ENCODE results near the gene HINFP.
A peak's percentile ranks its signal among the peaks of the same experiment; 100 is the strongest.

DNA sequence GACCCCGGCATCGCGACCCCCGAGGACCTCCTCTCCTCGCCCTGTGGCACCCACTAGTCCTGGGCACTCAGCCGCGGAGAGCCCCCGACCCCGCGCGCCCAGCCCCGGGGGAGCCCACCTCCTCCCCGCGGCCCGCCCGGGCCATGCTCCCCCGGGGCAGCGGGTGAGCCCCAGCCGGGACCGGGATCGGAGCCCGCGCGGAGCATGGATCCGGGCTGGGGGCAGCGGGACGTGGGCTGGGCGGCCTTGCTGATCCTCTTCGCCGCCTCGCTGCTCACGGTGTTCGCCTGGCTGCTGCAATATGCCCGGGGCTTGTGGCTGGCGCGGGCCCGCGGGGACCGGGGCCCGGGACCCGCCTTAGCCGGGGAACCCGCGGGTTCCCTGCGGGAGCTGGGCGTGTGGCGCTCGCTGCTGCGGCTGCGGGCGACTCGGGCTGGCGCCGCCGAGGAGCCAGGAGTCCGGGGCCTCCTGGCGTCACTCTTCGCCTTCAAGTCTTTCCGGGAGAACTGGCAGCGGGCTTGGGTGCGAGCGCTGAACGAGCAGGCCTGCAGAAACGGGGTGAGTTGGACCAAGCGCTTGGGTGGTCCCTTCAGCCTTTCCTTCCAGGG is 13.7 kb upstream of the HINFP start:
- TF ChIP-seq RAD21 (conservative IDR thresholded peaks at IDR 0.05) = no peak
- TF ChIP-seq, protein P1, sequence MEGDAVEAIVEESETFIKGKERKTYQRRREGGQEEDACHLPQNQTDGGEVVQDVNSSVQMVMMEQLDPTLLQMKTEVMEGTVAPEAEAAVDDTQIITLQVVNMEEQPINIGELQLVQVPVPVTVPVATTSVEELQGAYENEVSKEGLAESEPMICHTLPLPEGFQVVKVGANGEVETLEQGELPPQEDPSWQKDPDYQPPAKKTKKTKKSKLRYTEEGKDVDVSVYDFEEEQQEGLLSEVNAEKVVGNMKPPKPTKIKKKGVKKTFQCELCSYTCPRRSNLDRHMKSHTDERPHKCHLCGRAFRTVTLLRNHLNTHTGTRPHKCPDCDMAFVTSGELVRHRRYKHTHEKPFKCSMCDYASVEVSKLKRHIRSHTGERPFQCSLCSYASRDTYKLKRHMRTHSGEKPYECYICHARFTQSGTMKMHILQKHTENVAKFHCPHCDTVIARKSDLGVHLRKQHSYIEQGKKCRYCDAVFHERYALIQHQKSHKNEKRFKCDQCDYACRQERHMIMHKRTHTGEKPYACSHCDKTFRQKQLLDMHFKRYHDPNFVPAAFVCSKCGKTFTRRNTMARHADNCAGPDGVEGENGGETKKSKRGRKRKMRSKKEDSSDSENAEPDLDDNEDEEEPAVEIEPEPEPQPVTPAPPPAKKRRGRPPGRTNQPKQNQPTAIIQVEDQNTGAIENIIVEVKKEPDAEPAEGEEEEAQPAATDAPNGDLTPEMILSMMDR (IDR thresholded peaks at IDR 0.05; ENCODE audit: poor library complexity, severe bottlenecking) = no peak
- TF ChIP-seq TAF1 (IDR thresholded peaks at IDR 0.05; ENCODE audit: low read depth) = no peak
- no peak for TF ChIP-seq POLR2AphosphoS5 (IDR thresholded peaks at IDR 0.05)
- no peak for TF ChIP-seq EP300 (conservative IDR thresholded peaks at IDR 0.05; ENCODE audit: poor library complexity, severe bottlenecking)
- no peak for TF ChIP-seq SMC3 (conservative IDR thresholded peaks at IDR 0.05; ENCODE audit: poor library complexity)
- peak; percentile 59 for TF ChIP-seq MXI1 (conservative IDR thresholded peaks at IDR 0.05; ENCODE audit: poor library complexity, severe bottlenecking)
- TF ChIP-seq, protein P2, sequence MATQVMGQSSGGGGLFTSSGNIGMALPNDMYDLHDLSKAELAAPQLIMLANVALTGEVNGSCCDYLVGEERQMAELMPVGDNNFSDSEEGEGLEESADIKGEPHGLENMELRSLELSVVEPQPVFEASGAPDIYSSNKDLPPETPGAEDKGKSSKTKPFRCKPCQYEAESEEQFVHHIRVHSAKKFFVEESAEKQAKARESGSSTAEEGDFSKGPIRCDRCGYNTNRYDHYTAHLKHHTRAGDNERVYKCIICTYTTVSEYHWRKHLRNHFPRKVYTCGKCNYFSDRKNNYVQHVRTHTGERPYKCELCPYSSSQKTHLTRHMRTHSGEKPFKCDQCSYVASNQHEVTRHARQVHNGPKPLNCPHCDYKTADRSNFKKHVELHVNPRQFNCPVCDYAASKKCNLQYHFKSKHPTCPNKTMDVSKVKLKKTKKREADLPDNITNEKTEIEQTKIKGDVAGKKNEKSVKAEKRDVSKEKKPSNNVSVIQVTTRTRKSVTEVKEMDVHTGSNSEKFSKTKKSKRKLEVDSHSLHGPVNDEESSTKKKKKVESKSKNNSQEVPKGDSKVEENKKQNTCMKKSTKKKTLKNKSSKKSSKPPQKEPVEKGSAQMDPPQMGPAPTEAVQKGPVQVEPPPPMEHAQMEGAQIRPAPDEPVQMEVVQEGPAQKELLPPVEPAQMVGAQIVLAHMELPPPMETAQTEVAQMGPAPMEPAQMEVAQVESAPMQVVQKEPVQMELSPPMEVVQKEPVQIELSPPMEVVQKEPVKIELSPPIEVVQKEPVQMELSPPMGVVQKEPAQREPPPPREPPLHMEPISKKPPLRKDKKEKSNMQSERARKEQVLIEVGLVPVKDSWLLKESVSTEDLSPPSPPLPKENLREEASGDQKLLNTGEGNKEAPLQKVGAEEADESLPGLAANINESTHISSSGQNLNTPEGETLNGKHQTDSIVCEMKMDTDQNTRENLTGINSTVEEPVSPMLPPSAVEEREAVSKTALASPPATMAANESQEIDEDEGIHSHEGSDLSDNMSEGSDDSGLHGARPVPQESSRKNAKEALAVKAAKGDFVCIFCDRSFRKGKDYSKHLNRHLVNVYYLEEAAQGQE (IDR thresholded peaks at IDR 0.05; ENCODE audit: borderline replicate concordance) = no peak
